Esophagus squamous epithelium (tissue), 4 donors: ENCODE measurements around the gene PCNT.

Source experiments
- POLR2A ChIP-seq, 4 donors: fragments of 450-650 bp; IDR thresholded peaks; one replicate each; pipeline ENCODE4 v1.6.1; 2017; ENCODE audit warnings: antibody characterized with exemption in 4 of 4, mild to moderate bottlenecking in 4 of 4, moderate library complexity in 3 of 4
- TF ChIP-seq, protein P1 (sequence below), 6 experiments: fragments of 450-650 bp in 4 of 6; fragments of 200-600 bp in 2 of 6; sonication (generic) in 2 of 6; IDR thresholded peaks; one replicate each; pipeline ENCODE4 v1.5.1; 2016 to 2019; ENCODE audit warnings: antibody characterized with exemption in 6 of 6, mild to moderate bottlenecking in 4 of 6, moderate library complexity in 4 of 6

- TF ChIP-seq, protein P1, sequence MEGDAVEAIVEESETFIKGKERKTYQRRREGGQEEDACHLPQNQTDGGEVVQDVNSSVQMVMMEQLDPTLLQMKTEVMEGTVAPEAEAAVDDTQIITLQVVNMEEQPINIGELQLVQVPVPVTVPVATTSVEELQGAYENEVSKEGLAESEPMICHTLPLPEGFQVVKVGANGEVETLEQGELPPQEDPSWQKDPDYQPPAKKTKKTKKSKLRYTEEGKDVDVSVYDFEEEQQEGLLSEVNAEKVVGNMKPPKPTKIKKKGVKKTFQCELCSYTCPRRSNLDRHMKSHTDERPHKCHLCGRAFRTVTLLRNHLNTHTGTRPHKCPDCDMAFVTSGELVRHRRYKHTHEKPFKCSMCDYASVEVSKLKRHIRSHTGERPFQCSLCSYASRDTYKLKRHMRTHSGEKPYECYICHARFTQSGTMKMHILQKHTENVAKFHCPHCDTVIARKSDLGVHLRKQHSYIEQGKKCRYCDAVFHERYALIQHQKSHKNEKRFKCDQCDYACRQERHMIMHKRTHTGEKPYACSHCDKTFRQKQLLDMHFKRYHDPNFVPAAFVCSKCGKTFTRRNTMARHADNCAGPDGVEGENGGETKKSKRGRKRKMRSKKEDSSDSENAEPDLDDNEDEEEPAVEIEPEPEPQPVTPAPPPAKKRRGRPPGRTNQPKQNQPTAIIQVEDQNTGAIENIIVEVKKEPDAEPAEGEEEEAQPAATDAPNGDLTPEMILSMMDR (IDR thresholded peaks at IDR 0.05): no peak
- TF ChIP-seq POLR2A (IDR thresholded peaks at IDR 0.05): no peak
Measured at GRCh38 chr21:46334351-46335140, 10.6 kb downstream of the PCNT start.
